Measurements from ENCODE around the gene CAMK1G. TPM values are rescaled to one million over a fixed set of nuclear protein-coding genes. Genes with fewer than 3 reads are reported as not detected.

CAMK1G gene
- total and polyA plus RNA-seq, 2 donors (not counting 3 experiments of a cell fraction or from before 2014, with no cell fraction given) = not detected

DNA sequence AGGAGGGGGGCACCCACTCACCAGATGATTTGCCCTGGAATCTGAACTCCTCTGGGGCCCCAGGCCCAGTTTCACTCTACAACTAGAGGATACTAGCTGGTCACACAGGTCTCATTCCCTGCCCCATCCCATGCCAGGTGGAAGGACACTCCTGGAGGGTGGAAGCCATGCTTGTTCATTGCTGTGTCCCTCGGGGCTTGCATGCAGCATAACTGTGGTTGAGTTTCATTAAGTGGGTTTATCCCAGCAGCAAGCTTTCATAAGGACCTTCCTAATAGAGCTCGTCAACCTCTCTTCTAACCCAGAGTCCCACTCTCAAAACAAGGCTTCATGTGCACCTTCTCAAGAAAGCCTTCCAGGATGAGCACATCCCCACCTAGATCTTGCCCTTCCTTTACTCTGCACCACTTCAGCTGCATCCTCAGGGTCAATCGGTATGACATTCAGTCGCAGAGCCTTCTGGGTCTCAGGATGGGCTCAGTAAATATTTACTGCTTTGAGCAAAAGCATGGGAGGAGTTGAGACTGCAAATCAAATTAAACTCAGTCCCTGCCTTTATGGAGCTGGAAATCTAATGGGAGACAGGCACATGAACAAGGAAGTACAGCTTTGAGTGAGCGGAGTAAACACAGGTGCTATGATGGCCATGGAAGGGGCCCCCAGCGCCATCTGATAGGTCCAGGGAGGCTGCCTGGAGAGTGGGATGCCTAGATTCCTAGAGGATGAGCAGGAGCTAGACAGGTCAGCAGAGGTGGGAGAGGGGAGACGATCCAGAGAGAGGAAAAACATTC is 36.4 kb downstream of the CAMK1G start:
- no peak overlapping the region for H3K27ac ChIP-seq (ENCODE audit: insufficient read depth, low read depth, low read length)
- no peaks in the 10 kb centered on the region for H3K27me3 ChIP-seq (ENCODE audit: control insufficient read depth in 2 of 2, insufficient read depth in 2 of 2, low read length in 2 of 2)
- no peak overlapping the region for H3K4me3 ChIP-seq (replicated peaks in 1 of 3; ENCODE audit: insufficient read depth in 1 of 3, low read depth in 1 of 3, low read length in 3 of 3)
- no peak for FAIRE-seq
- no peak for DNase-seq (ENCODE audit: low read depth, low spot score)
- dilution Hi-C loops (cut with MboI; ENCODE audit: extremely low pct_ligation_motif_present, low sequenced_read_pairs) = no loop called here
- no peak overlapping the region for H2AFZ ChIP-seq (ENCODE audit: low read depth, low read length)
- ChIA-PET POLR2A (no interaction called here), CTCF (interaction anchor here (1.4 to 1.6 kb wide), 2 partner anchors 11 to 43 kb away, joined by 3 to 6 read pairs; no protein-coding TSS in a partner anchor)
- no peak overlapping the region for H3K9ac ChIP-seq (replicated peaks; ENCODE audit: extremely low read depth, insufficient read depth, low read length)
- no peaks in the 10 kb centered on the region for H3K9me3 ChIP-seq (replicated peaks; ENCODE audit: control insufficient read depth, insufficient read depth, low read length)
- intact Hi-C loops (cut with micrococcal nuclease) = no loop called here
- H3K79me2 ChIP-seq (ENCODE audit: control insufficient read depth, insufficient read depth, low read length) = no peaks in the 10 kb centered on the region
- no peaks in the 10 kb centered on the region for H3K9me1 ChIP-seq (replicated peaks; ENCODE audit: control insufficient read depth, extremely low read depth, insufficient read depth, low read length)
- no peaks in the 10 kb centered on the region for H4K20me1 ChIP-seq (replicated peaks; ENCODE audit: control insufficient read depth, extremely low read depth, insufficient read depth, low read length)
- H3K4me1 ChIP-seq (ENCODE audit: control insufficient read depth, extremely low read depth, insufficient read depth, low read length) = no peaks in the 10 kb centered on the region
- no TSS peak for BruUV-seq (replicated peaks)
- TF ChIP-seq GATA2 (IDR thresholded peaks at IDR 0.05; ENCODE audit: insufficient read depth, insufficient read length, low read depth, low read length) = no peak
- TF ChIP-seq, protein P1, sequence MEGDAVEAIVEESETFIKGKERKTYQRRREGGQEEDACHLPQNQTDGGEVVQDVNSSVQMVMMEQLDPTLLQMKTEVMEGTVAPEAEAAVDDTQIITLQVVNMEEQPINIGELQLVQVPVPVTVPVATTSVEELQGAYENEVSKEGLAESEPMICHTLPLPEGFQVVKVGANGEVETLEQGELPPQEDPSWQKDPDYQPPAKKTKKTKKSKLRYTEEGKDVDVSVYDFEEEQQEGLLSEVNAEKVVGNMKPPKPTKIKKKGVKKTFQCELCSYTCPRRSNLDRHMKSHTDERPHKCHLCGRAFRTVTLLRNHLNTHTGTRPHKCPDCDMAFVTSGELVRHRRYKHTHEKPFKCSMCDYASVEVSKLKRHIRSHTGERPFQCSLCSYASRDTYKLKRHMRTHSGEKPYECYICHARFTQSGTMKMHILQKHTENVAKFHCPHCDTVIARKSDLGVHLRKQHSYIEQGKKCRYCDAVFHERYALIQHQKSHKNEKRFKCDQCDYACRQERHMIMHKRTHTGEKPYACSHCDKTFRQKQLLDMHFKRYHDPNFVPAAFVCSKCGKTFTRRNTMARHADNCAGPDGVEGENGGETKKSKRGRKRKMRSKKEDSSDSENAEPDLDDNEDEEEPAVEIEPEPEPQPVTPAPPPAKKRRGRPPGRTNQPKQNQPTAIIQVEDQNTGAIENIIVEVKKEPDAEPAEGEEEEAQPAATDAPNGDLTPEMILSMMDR (IDR thresholded peaks at IDR 0.05; ENCODE audit: extremely low read depth in 1 of 2, insufficient read depth in 1 of 2, low read depth in 1 of 2, low read length in 2 of 2) = no peak
- TF ChIP-seq POLR2AphosphoS5 (IDR thresholded peaks at IDR 0.05; ENCODE audit: insufficient read depth, low read depth, low read length) = no peak
- TF ChIP-seq, protein P2, sequence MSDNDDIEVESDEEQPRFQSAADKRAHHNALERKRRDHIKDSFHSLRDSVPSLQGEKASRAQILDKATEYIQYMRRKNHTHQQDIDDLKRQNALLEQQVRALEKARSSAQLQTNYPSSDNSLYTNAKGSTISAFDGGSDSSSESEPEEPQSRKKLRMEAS (IDR thresholded peaks at IDR 0.05; ENCODE audit: insufficient read depth, insufficient read length) = no peak
- no peak for TF ChIP-seq MYC (IDR thresholded peaks at IDR 0.05; ENCODE audit: low read depth, low read length)
- TF ChIP-seq JUN (IDR thresholded peaks at IDR 0.05; ENCODE audit: borderline replicate concordance, insufficient read depth, insufficient read length, low read depth) = no peak
- no peaks in the 10 kb centered on the region for H3K36me3 ChIP-seq (ENCODE audit: control insufficient read depth in 2 of 2, extremely low read depth in 1 of 2, insufficient read depth in 2 of 2, low read length in 2 of 2)
- H3K4me2 ChIP-seq (ENCODE audit: insufficient read depth, low read length) = no peak overlapping the region

All from endothelial cell of umbilical vein (primary cell).